LNCaP clone FGC (cell line): ENCODE results near the gene RYR3.

ENCODE experiments used
- DNase-seq: peaks from one replicate; pipeline ENCODE4 v3.0.0-alpha.2; 2011; ENCODE audit warnings: low read depth
- H3K4me3 ChIP-seq: 2 replicates; pipeline ENCODE4 v1.5.1; 2011; ENCODE audit warnings: mild to moderate bottlenecking, low read depth, low read length, control low read depth
- CTCF ChIP-seq: IDR thresholded peaks from 2 replicates; pipeline ENCODE4 v1.5.1; 2012; ENCODE audit warnings: mild to moderate bottlenecking; ENCODE audit not compliant: control insufficient read depth, insufficient read depth; ENCODE audit errors: extremely low read depth

Gene RYR3

DNA sequence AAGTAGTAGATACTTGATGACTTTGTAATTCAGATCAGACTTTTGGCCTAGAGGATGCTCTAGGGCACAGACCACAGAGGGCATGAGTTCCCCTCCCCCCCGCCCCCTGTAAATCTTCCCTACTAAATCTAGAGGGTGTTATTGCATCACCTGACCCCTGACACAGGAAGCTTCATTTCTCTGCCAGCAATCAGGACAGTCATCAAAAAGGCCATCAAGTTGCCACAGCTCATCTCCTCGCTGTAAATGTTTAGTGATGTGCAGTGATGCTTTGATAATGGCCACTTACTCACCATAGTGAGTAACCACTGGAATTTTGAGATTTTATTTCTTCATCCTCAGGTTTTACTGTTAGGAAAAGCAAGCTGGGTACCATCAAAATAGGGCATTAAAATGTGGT lies 368.3 kb downstream of the RYR3 start:
- TF ChIP-seq CTCF, result no peak
- H3K4me3 ChIP-seq, result no peak overlapping the region
- DNase-seq, result no peak

DNA sequence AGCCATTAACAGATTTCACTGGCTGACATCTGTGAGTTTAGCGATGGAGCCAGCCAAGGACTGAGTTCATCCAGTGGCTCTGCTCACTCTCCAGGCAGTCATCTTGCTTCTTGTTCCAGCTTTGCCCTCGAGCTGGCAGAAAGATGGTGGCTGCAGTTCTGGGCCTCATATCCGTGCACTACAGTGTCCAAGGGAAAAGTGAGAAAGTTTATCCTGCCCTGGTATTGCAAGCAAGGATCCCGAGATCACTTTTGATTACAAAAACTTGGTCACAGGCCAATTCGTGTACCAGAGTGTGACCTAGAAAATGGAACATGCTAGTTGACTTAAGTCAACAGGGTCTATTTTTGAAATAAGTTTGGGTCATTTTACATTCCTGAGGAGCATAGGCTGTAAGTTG lies 369.6 kb downstream of the RYR3 start:
- H3K4me3 ChIP-seq, result no peak overlapping the region
- DNase-seq, result no peak
- TF ChIP-seq CTCF, result no peak

DNA sequence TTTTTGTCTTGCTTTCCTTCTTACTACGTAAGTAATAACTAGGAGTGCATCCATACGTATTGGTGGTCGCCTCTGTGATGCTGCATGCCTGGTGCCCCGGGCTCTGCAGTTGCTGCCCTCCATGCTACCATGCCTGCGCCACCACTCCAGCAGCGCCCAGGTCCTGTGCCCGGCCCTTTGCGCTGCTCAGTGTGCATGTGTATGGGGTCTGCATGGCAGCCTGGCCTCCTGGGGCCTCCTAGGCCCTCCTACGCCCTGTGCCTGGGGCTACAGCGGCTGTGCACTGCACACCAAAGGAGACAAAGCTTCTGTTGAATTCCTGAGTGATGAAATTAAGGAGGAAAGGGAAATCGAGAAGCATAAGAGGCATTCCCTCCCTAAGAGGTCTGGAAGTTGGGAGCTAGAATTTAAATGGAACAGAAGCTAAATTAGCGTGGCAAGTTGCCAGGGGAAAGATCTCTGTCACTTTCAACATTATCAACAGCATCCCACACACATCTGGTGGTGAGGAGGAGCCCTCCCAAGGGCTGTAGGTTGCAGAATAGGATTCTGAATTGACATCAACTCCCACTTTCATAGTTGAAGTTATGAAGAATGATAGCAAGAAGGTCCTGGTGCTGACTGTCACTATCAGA lies 382.5 kb downstream of the RYR3 start:
- no peak for DNase-seq
- no peak overlapping the region for H3K4me3 ChIP-seq
- TF ChIP-seq CTCF, result no peak

DNA sequence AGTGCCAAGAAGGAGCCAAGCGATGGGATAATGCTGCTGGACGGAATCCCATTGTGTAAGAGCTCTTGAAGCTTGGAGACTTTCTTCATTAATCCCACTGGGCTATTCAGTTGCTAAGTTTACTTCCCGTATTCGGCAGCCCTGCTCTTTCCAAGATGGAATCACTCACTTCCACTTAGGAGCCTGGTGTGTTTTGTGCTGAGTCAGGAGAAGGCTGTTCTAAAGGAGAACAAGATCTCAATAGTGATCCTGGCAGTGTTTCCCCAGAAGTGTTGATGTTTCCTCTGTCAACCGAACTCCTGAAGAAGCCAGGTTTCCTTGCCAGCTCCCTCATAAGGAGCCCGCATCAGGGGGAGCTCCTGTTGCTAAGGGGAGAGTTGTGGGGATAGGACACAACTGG lies 387.4 kb downstream of the RYR3 start:
- DNase-seq, result no peak
- H3K4me3 ChIP-seq, result no peak overlapping the region
- TF ChIP-seq CTCF, result no peak

DNA sequence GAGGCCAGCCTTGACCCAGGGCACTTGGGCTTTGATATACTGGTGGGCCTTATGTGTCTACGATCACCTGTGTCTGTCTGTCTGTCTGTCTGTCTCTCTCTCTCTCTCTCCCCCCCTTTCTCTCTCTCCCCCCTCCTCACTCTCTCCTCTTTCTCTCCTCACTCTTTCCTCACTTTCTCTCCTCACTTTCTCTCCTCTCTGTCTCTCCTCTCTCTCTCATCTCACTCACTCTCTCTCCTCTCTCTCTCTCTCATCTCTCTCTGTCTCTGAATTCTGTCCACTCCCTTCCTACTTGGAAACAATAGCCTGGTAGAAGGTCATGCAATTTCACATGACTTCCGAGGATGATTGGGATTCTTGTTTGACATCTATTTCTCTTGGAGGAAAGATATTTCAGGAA lies 388.4 kb downstream of the RYR3 start:
- H3K4me3 ChIP-seq, result no peak overlapping the region
- TF ChIP-seq CTCF, result no peak
- DNase-seq, result no peak

DNA sequence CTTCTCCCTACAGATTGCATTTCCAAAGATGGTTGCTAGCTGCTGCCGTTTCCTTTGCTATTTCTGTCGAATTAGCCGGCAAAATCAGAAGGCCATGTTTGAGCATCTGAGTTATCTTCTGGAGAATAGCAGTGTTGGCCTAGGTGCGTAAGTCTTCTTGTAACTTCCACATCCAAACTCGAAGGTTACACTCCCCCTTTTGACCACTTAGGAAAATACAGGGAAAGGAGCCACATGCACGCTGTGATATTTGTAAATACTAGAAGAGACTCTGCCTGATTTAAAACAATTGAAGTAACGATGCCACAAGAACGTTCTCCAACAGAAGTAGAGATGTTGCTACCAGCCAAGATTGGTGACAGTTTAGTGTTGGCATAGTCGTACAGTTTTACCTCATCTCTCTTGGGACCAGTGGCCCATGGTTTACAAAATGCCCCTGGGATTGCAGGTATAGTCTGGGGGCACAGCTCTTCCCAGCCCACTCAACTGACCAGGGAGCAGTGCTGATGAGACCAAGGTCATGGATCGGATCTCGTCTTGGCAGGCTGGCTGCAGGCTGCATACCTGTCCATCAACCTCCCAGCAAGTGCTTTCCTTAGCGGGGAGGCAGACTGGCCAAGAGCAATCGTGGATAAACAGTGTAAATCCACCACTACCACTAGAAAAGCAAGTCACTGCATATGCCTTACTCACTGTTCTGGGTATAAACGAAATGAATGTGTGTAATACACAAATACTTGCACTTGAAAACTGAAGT lies 389.1 kb downstream of the RYR3 start:
- TF ChIP-seq CTCF, result peak; percentile 39; the same call in 1 of the 2 replicates
- no peak for DNase-seq
- no peak overlapping the region for H3K4me3 ChIP-seq
